NT2/D1 (cell line): ENCODE results near the gene EPHB2.

Source experiments
- YY1 ChIP-seq: IDR thresholded peaks from 2 replicates; pipeline ENCODE4 v1.6.1; 2011; ENCODE audit not compliant: insufficient read length, insufficient read depth
- ZNF274 ChIP-seq: IDR thresholded peaks from 2 replicates; pipeline ENCODE4 v1.6.1; 2011; ENCODE audit warnings: mild to moderate bottlenecking, low read depth, low read length

DNA sequence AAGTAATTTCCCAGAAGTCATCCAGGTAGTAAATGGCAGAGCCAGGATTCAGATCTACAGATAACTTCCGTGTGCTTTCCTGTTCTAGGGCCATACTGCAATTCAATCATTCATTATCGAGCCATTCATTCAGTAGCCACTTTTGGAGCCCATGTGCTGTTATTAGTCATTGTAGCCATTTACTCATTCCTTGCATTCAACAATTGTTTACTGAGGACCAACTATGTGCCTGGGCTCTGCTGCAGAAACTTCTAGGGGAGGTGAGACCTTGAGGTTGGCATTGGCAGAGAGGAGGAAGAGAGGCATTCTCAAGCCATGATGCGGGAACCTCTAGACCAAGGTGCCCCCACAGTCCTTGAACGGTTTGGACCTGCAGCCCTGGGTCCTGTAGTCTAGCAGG is 27.9 kb downstream of the EPHB2 start:
- TF ChIP-seq ZNF274, result no peak
- no peak for TF ChIP-seq YY1
